WI38 (cell line): ENCODE results near the gene DNAJC15.
A peak's percentile ranks its signal among the peaks of the same experiment; 100 is the strongest.

Experiments used
- H3K4me3 ChIP-seq: 2 replicates; pipeline ENCODE4 v1.5.1; 2011; ENCODE audit warnings: low read depth, mild to moderate bottlenecking, control low read depth, low read length
- TF ChIP-seq, protein P1 (sequence below): IDR thresholded peaks from 2 replicates; pipeline ENCODE4 v1.5.1; 2012; ENCODE audit warnings: low read depth, mild to moderate bottlenecking, control low read depth, low read length

The DNAJC15 gene

GRCh38 chr13:43020794-43021193 is 2.6 kb upstream of the DNAJC15 start:
- TF ChIP-seq, protein P1, sequence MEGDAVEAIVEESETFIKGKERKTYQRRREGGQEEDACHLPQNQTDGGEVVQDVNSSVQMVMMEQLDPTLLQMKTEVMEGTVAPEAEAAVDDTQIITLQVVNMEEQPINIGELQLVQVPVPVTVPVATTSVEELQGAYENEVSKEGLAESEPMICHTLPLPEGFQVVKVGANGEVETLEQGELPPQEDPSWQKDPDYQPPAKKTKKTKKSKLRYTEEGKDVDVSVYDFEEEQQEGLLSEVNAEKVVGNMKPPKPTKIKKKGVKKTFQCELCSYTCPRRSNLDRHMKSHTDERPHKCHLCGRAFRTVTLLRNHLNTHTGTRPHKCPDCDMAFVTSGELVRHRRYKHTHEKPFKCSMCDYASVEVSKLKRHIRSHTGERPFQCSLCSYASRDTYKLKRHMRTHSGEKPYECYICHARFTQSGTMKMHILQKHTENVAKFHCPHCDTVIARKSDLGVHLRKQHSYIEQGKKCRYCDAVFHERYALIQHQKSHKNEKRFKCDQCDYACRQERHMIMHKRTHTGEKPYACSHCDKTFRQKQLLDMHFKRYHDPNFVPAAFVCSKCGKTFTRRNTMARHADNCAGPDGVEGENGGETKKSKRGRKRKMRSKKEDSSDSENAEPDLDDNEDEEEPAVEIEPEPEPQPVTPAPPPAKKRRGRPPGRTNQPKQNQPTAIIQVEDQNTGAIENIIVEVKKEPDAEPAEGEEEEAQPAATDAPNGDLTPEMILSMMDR: no peak
- no peak overlapping the region for H3K4me3 ChIP-seq

GRCh38 chr13:43021926-43022670 is 1.3 kb upstream of the DNAJC15 start:
- TF ChIP-seq, protein P1: no peak
- H3K4me3 ChIP-seq: no peak overlapping the region

GRCh38 chr13:43022934-43023288 is 475 bp upstream of the DNAJC15 start:
- peak overlapping the region; percentile 74 for H3K4me3 ChIP-seq
- TF ChIP-seq, protein P1: no peak

- no peak overlapping the region for H3K4me3 ChIP-seq
- TF ChIP-seq, protein P1: no peak
Measured at GRCh38 chr13:43026262-43026661, 2.9 kb downstream of the DNAJC15 start.

- H3K4me3 ChIP-seq: no peak overlapping the region
- TF ChIP-seq, protein P1: no peak
Measured at GRCh38 chr13:43030548-43030947, 7.2 kb downstream of the DNAJC15 start.

GRCh38 chr13:43031881-43032280 is 8.5 kb downstream of the DNAJC15 start:
- TF ChIP-seq, protein P1: no peak
- no peak overlapping the region for H3K4me3 ChIP-seq

DNA sequence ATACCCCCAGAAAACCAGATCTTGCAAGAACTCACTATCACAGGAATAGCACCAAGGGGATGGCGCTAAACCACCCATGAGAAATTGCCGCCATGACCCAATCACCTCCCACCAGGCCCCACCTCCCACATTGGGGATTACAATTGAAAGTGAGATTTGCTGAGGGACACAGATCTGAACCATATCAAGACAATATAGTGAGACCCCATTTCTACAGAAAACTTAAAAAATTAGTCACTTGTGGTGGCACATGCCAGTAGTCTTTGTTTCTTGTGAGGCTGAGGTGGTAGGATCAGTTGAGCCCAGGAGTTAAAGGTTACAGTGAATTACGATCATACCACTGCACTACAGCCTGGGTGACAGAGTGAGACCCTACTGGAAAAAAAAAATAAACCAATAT is 9.7 kb downstream of the DNAJC15 start:
- TF ChIP-seq, protein P1: no peak
- no peak overlapping the region for H3K4me3 ChIP-seq
